ENCODE measurements around the gene MSL1. TPM values are rescaled to one million over a fixed set of nuclear protein-coding genes. Genes with fewer than 3 reads are reported as not detected.

MSL1 gene
- total and polyA plus RNA-seq, 9 of the 15 experiments (the other 6 are each of a cell fraction or from before 2014, with no cell fraction given) = 13.8 to 120 (median 61.9) TPM

DNA sequence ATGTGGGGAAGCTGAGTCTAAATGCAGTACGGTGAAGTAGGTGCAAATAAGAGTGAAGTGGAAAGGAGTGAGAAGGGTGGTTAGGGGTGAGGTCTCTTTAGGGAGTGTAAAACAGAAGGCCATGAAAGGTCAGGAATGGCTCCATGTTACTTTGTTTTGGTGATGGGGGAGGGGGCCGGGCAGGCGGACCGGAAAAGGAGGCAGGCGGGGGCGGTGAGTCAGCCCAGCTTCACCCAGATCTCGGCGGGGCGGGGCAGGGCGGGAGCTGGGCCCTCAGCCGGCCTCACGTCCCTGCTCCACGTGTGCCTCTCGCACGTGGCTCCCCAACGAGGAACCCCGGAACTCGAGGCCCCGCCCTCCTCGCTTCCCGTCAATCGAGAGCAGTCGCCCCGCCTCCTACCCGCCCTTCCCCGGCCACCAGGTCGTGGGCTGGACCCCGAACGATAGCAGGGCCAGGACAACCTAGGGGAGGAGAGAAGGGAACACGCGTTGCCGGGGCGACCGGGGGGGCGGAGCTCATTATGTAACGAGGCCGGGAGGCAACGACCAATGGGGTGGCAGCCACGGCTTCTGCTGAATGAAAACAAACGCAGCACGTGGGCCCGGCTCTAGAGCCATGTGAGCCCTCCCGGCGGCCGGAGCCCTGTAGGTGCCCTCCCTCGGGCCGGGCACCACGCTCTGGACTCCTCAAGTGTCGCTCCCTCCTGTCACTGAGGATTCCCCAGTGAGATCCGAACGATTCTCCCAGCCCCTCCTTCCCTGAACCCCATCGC is 22.7 kb upstream of the MSL1 start (continued):
- TF ChIP-seq, protein P1, sequence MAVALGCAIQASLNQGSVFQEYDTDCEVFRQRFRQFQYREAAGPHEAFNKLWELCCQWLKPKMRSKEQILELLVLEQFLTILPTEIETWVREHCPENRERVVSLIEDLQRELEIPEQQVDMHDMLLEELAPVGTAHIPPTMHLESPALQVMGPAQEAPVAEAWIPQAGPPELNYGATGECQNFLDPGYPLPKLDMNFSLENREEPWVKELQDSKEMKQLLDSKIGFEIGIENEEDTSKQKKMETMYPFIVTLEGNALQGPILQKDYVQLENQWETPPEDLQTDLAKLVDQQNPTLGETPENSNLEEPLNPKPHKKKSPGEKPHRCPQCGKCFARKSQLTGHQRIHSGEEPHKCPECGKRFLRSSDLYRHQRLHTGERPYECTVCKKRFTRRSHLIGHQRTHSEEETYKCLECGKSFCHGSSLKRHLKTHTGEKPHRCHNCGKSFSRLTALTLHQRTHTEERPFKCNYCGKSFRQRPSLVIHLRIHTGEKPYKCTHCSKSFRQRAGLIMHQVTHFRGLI (CRISPR knock-in tag; IDR thresholded peaks at IDR 0.05) = no peak
- peak; percentile 90; the same call in 1 of the 2 replicates for TF ChIP-seq NBN (IDR thresholded peaks at IDR 0.05; ENCODE audit: low read depth)
- TF ChIP-seq BHLHE40 (IDR thresholded peaks at IDR 0.05; ENCODE audit: low read length) = peak; percentile 97
- peak; percentile 47 for TF ChIP-seq TOE1 (IDR thresholded peaks at IDR 0.05; ENCODE audit: borderline replicate concordance)
- TF ChIP-seq TOE1 (CRISPR knock-in tag; IDR thresholded peaks at IDR 0.05; ENCODE audit: borderline replicate concordance, low read depth) = no peak
- TF ChIP-seq KLF6 (CRISPR knock-in tag; IDR thresholded peaks at IDR 0.05; ENCODE audit: borderline replicate concordance) = peak; percentile 50; the same call in 1 of the 2 replicates
- no peak for TF ChIP-seq STAG1 (CRISPR knock-in tag; IDR thresholded peaks at IDR 0.05; ENCODE audit: borderline replicate concordance)
- TF ChIP-seq, protein P2, sequence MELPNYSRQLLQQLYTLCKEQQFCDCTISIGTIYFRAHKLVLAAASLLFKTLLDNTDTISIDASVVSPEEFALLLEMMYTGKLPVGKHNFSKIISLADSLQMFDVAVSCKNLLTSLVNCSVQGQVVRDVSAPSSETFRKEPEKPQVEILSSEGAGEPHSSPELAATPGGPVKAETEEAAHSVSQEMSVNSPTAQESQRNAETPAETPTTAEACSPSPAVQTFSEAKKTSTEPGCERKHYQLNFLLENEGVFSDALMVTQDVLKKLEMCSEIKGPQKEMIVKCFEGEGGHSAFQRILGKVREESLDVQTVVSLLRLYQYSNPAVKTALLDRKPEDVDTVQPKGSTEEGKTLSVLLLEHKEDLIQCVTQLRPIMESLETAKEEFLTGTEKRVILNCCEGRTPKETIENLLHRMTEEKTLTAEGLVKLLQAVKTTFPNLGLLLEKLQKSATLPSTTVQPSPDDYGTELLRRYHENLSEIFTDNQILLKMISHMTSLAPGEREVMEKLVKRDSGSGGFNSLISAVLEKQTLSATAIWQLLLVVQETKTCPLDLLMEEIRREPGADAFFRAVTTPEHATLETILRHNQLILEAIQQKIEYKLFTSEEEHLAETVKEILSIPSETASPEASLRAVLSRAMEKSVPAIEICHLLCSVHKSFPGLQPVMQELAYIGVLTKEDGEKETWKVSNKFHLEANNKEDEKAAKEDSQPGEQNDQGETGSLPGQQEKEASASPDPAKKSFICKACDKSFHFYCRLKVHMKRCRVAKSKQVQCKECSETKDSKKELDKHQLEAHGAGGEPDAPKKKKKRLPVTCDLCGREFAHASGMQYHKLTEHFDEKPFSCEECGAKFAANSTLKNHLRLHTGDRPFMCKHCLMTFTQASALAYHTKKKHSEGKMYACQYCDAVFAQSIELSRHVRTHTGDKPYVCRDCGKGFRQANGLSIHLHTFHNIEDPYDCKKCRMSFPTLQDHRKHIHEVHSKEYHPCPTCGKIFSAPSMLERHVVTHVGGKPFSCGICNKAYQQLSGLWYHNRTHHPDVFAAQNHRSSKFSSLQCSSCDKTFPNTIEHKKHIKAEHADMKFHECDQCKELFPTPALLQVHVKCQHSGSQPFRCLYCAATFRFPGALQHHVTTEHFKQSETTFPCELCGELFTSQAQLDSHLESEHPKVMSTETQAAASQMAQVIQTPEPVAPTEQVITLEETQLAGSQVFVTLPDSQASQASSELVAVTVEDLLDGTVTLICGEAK (IDR thresholded peaks at IDR 0.05) = peak; percentile 66
- TF ChIP-seq, protein P2 (CRISPR knock-in tag; IDR thresholded peaks at IDR 0.05) = no peak
- peak; percentile 74 for TF ChIP-seq TAF1 (IDR thresholded peaks at IDR 0.05; ENCODE audit: control insufficient read depth, extremely low read depth, insufficient read depth, low read length, severe bottlenecking)
